ENCODE data around the gene CNN3.

Gene CNN3

DNA sequence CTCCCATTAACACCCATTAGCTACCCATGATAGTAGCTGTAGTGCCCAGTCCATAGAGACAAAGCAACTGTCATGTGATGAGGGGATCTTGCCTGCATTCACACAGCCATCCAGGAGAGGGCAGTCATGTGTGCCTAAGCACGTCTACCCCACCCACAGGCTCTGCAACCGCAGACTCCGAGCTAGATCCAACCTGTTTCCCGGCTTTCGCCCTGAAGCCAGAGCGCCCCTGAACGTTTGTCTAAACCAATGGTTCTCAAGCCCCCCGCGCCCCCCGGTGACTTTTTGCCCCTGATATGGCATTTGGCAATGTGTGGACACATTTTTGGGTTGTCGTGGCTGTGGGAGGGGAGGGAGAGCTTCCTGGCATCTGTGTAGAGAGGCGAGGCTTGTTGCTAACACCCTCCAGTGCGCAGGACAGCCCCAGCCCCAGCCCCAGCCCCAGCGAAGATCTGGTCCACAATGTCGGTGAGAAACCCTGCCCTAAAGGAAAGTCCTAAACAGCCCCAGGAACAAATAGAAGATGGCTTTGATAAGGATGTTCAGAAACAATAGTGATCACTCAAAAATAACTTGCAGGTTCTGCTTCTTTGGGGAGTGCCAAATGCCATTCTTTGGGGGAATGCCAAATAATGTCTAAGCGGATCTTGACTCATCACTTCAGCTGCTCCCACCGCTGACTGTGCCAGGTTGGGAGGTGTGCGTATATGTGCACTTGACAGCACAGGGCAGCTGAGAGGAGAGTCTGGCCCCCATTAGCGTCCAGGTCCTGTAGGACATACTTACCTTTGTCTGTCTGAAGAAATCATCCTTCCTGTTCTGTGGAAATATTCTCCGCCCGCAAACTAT lies 72.2 kb downstream of the CNN3 start:
- peak; percentile 62 for DNase-seq

- no peak for DNase-seq
Measured at GRCh38 chr1:94852788-94853187, 74.1 kb downstream of the CNN3 start.

DNA sequence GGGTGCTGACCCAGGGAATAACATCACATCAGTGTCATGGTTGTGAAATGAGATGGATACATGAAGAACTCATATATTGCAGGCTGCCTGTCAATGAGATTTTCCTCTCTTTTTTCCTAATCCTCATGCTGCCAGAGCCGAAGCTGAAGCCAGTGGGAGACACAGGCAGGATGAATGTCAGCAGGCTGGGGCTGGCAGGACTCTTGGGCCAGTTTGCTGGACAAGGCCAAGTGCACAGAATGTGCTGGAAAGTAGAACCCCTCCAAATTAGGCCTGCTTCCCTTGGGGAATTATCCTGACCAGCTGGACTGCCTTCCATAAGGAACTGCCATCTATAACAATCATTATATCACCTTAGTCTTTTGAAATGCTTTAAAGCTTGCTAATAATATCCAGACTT lies 75.3 kb downstream of the CNN3 start:
- no peak for DNase-seq
